Measurements from ENCODE around the gene MRPL17.

DNA sequence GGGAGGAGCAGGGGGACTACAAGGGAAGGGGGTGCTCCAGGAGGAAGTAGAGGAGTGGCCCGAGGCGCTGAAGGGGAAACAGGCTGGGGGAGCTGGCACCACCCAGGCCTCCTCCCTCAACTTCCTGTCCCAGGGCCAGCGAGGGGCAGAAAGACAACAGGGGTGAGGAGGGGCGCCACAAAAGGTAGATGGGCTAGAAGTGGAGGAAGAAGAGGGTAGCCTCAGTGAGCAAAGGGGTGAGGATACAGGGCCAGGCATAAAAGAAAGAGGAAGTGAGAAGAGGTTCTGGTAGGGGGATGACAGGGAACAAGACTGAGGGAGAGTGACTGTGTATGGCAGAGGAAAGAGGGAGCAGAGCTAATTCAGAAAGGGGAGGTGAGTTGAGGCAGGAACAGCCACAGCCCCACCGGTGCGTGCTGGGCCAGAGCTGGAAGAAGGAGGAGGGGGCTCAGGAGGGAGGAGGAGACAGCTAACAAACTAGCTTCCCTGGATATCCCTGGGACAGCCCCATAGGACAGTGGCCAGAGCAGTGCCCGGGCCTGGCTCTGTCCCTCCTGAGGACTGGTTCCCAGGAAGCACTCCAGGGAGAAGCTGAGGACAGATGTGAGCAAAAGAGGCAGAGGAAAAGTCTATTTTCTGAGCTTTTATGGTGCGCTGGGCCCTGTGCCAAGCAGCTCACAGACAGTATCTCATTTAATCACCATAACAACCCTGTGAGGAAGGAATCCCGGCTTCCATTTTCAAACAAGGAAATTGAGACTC is 36.0 kb downstream of the MRPL17 start:
- TF ChIP-seq POLR2AphosphoS5 (IDR thresholded peaks at IDR 0.05; ENCODE audit: control insufficient read depth, insufficient read depth, low read depth, low read length) = no peak
- TF ChIP-seq ZFP30 (CRISPR knock-in tag; IDR thresholded peaks at IDR 0.05; ENCODE audit: borderline replicate concordance) = no peak
- TF ChIP-seq HNRNPLL (IDR thresholded peaks at IDR 0.05; ENCODE audit: low read depth, low read length, poor library complexity, severe bottlenecking) = no peak
- TF ChIP-seq CTCF (IDR thresholded peaks at IDR 0.05 in 2 of 3, conservative IDR thresholded peaks at IDR 0.05 in 1 of 3; ENCODE audit: insufficient read depth in 2 of 3, low read depth in 1 of 3, low read length in 3 of 3) = no peak
- TF ChIP-seq NR2F6 (CRISPR knock-in tag; IDR thresholded peaks at IDR 0.05) = no peak
- no peak for TF ChIP-seq CHD1 (IDR thresholded peaks at IDR 0.05; ENCODE audit: low read length)
- TF ChIP-seq ZEB2 (IDR thresholded peaks at IDR 0.05) = no peak
- no peak for TF ChIP-seq MAFF (IDR thresholded peaks at IDR 0.05; ENCODE audit: low read length)
- TF ChIP-seq, protein P1, sequence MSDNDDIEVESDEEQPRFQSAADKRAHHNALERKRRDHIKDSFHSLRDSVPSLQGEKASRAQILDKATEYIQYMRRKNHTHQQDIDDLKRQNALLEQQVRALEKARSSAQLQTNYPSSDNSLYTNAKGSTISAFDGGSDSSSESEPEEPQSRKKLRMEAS (CRISPR knock-in tag; IDR thresholded peaks at IDR 0.05) = no peak
- TF ChIP-seq, protein P2, sequence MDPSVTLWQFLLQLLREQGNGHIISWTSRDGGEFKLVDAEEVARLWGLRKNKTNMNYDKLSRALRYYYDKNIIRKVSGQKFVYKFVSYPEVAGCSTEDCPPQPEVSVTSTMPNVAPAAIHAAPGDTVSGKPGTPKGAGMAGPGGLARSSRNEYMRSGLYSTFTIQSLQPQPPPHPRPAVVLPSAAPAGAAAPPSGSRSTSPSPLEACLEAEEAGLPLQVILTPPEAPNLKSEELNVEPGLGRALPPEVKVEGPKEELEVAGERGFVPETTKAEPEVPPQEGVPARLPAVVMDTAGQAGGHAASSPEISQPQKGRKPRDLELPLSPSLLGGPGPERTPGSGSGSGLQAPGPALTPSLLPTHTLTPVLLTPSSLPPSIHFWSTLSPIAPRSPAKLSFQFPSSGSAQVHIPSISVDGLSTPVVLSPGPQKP (CRISPR knock-in tag; IDR thresholded peaks at IDR 0.05) = no peak
- TF ChIP-seq, protein P3, sequence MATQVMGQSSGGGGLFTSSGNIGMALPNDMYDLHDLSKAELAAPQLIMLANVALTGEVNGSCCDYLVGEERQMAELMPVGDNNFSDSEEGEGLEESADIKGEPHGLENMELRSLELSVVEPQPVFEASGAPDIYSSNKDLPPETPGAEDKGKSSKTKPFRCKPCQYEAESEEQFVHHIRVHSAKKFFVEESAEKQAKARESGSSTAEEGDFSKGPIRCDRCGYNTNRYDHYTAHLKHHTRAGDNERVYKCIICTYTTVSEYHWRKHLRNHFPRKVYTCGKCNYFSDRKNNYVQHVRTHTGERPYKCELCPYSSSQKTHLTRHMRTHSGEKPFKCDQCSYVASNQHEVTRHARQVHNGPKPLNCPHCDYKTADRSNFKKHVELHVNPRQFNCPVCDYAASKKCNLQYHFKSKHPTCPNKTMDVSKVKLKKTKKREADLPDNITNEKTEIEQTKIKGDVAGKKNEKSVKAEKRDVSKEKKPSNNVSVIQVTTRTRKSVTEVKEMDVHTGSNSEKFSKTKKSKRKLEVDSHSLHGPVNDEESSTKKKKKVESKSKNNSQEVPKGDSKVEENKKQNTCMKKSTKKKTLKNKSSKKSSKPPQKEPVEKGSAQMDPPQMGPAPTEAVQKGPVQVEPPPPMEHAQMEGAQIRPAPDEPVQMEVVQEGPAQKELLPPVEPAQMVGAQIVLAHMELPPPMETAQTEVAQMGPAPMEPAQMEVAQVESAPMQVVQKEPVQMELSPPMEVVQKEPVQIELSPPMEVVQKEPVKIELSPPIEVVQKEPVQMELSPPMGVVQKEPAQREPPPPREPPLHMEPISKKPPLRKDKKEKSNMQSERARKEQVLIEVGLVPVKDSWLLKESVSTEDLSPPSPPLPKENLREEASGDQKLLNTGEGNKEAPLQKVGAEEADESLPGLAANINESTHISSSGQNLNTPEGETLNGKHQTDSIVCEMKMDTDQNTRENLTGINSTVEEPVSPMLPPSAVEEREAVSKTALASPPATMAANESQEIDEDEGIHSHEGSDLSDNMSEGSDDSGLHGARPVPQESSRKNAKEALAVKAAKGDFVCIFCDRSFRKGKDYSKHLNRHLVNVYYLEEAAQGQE (IDR thresholded peaks at IDR 0.05; ENCODE audit: borderline replicate concordance) = no peak
- TF ChIP-seq, protein P3 (CRISPR knock-in tag; IDR thresholded peaks at IDR 0.05; ENCODE audit: low read depth) = no peak
- no peak for TF ChIP-seq EZH2 (IDR thresholded peaks at IDR 0.05; ENCODE audit: borderline replicate concordance, low read depth, low read length)
- no peak for TF ChIP-seq NFRKB (IDR thresholded peaks at IDR 0.05; ENCODE audit: low read depth)

All from K562 (cell line).